ENCODE measurements around the gene EXOC1.

EXOC1 gene

DNA sequence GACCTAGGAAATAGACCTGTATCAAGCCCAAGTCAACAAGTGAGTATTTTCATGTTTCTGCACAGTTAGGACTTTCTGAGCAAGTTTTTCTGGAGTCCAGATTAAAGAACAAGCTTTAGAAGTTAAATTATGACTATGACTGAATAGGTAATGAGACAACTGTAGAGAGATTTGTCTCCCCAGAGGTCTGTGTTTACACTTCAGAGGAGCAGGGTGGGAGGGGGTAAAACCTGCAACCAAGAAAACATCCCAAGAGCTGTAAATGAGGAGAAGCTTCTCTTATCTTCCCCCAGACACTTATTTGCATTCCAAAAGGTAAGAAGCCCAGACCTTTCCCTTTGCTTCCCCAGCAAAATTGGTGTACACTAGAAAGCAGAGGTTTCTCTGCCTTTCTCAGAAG is 73.2 kb downstream of the EXOC1 start:
- no peaks in the 10 kb centered on the region for H3F3A ChIP-seq (ENCODE audit: insufficient read depth)
- no peaks in the 10 kb centered on the region for H3K36me3 ChIP-seq (ENCODE audit: low read length)
- H3K4me3 ChIP-seq (ENCODE audit: insufficient read depth, low read length, poor library complexity, severe bottlenecking), result no peak overlapping the region
- no peaks in the 10 kb centered on the region for H3K9me2 ChIP-seq (replicated peaks; ENCODE audit: insufficient read depth, low read length)
- TF ChIP-seq EZH2phosphoT487 (conservative IDR thresholded peaks at IDR 0.05; ENCODE audit: low read length), result no peak
- TF ChIP-seq, protein P1, sequence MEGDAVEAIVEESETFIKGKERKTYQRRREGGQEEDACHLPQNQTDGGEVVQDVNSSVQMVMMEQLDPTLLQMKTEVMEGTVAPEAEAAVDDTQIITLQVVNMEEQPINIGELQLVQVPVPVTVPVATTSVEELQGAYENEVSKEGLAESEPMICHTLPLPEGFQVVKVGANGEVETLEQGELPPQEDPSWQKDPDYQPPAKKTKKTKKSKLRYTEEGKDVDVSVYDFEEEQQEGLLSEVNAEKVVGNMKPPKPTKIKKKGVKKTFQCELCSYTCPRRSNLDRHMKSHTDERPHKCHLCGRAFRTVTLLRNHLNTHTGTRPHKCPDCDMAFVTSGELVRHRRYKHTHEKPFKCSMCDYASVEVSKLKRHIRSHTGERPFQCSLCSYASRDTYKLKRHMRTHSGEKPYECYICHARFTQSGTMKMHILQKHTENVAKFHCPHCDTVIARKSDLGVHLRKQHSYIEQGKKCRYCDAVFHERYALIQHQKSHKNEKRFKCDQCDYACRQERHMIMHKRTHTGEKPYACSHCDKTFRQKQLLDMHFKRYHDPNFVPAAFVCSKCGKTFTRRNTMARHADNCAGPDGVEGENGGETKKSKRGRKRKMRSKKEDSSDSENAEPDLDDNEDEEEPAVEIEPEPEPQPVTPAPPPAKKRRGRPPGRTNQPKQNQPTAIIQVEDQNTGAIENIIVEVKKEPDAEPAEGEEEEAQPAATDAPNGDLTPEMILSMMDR (IDR thresholded peaks at IDR 0.05; ENCODE audit: insufficient read depth, low read length, poor library complexity, severe bottlenecking), result no peak
- H3K9me3 ChIP-seq (ENCODE audit: insufficient read depth, low read length), result no peaks in the 10 kb centered on the region
- H4K20me1 ChIP-seq (ENCODE audit: low read depth, low read length), result no peaks in the 10 kb centered on the region
- no peak overlapping the region for H3K27ac ChIP-seq (ENCODE audit: low read depth, low read length)
- no peak overlapping the region for H3K9ac ChIP-seq (ENCODE audit: low read length)
- no peaks in the 10 kb centered on the region for H3K79me2 ChIP-seq (ENCODE audit: insufficient read depth, low read length)
- no peak overlapping the region for H3K4me2 ChIP-seq (ENCODE audit: low read depth, low read length, poor library complexity, severe bottlenecking)
- no peaks in the 10 kb centered on the region for H3K27me3 ChIP-seq (ENCODE audit: low read length)
- H2AFZ ChIP-seq (ENCODE audit: low read depth, low read length, severe bottlenecking), result no peak overlapping the region

GRCh38 chr4:55927803-55928437 is 74.5 kb downstream of the EXOC1 start:
- no peaks in the 10 kb centered on the region for H3K9me3 ChIP-seq (ENCODE audit: insufficient read depth, low read length)
- no peaks in the 10 kb centered on the region for H3K36me3 ChIP-seq (ENCODE audit: low read length)
- H3K9ac ChIP-seq (ENCODE audit: low read length), result no peak overlapping the region
- H3K27ac ChIP-seq (ENCODE audit: low read depth, low read length), result no peak overlapping the region
- TF ChIP-seq, protein P1 (IDR thresholded peaks at IDR 0.05; ENCODE audit: insufficient read depth, low read length, poor library complexity, severe bottlenecking), result no peak
- no peak for TF ChIP-seq EZH2phosphoT487 (conservative IDR thresholded peaks at IDR 0.05; ENCODE audit: low read length)
- no peaks in the 10 kb centered on the region for H3K27me3 ChIP-seq (ENCODE audit: low read length)
- H3K4me2 ChIP-seq (ENCODE audit: low read depth, low read length, poor library complexity, severe bottlenecking), result no peak overlapping the region
- no peaks in the 10 kb centered on the region for H3K79me2 ChIP-seq (ENCODE audit: insufficient read depth, low read length)
- no peak overlapping the region for H3K4me3 ChIP-seq (ENCODE audit: insufficient read depth, low read length, poor library complexity, severe bottlenecking)
- H3F3A ChIP-seq (ENCODE audit: insufficient read depth), result no peaks in the 10 kb centered on the region
- no peak overlapping the region for H2AFZ ChIP-seq (ENCODE audit: low read depth, low read length, severe bottlenecking)
- H3K9me2 ChIP-seq (replicated peaks; ENCODE audit: insufficient read depth, low read length), result no peaks in the 10 kb centered on the region
- no peaks in the 10 kb centered on the region for H4K20me1 ChIP-seq (ENCODE audit: low read depth, low read length)

DNA sequence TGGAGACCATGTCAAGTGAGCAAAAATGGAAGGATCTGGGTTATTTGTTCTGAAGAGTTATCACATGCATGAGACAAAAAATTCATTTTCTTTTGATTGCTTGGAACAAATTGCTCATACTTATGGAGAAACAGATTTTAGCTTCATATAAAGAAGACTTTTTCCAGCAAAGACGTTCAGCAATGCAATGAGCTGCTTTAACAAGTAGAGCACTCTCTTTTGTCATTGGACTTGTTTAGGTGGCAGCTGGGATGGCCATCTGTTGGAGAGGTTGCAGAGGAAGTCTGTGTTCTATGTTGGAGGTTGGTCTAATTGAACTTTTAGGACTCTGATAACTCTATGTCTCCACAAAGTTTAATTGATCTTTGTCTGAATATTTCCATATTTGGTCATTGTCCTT is 75.4 kb downstream of the EXOC1 start:
- Histone ChIP-seq H3K36me3 (ENCODE audit: low read length) (no peaks in the 10 kb centered on the region), H3K27me3 (ENCODE audit: low read length) (no peaks in the 10 kb centered on the region), H3K4me2 (ENCODE audit: low read depth, low read length, poor library complexity, severe bottlenecking) (no peak overlapping the region), H4K20me1 (ENCODE audit: low read depth, low read length) (no peaks in the 10 kb centered on the region), H3K9ac (ENCODE audit: low read length) (no peak overlapping the region), H3K9me2 (replicated peaks; ENCODE audit: insufficient read depth, low read length) (no peaks in the 10 kb centered on the region), H3F3A (ENCODE audit: insufficient read depth) (no peaks in the 10 kb centered on the region), H3K79me2 (ENCODE audit: insufficient read depth, low read length) (no peaks in the 10 kb centered on the region), H2AFZ (ENCODE audit: low read depth, low read length, severe bottlenecking) (no peak overlapping the region), H3K4me3 (ENCODE audit: insufficient read depth, low read length, poor library complexity, severe bottlenecking) (no peak overlapping the region), H3K27ac (ENCODE audit: low read depth, low read length) (no peak overlapping the region), H3K9me3 (ENCODE audit: insufficient read depth, low read length) (no peaks in the 10 kb centered on the region)
- no peak for TF ChIP-seq EZH2phosphoT487 (conservative IDR thresholded peaks at IDR 0.05; ENCODE audit: low read length)
- TF ChIP-seq, protein P1 (IDR thresholded peaks at IDR 0.05; ENCODE audit: insufficient read depth, low read length, poor library complexity, severe bottlenecking), result no peak

All from SU-DHL-6 (cell line).